ENCODE results near the gene MAGEA9. TPM values are rescaled to one million over a fixed set of nuclear protein-coding genes. Genes with fewer than 3 reads are reported as not detected.
"Not testable (repeated sequence)": the region's sequence is repeated elsewhere in the genome, so short reads cannot be mapped to it uniquely, and the experiment has no call there.

The MAGEA9 gene
- total RNA-seq, 1 donor from 2014 or later, result not detected

DNA sequence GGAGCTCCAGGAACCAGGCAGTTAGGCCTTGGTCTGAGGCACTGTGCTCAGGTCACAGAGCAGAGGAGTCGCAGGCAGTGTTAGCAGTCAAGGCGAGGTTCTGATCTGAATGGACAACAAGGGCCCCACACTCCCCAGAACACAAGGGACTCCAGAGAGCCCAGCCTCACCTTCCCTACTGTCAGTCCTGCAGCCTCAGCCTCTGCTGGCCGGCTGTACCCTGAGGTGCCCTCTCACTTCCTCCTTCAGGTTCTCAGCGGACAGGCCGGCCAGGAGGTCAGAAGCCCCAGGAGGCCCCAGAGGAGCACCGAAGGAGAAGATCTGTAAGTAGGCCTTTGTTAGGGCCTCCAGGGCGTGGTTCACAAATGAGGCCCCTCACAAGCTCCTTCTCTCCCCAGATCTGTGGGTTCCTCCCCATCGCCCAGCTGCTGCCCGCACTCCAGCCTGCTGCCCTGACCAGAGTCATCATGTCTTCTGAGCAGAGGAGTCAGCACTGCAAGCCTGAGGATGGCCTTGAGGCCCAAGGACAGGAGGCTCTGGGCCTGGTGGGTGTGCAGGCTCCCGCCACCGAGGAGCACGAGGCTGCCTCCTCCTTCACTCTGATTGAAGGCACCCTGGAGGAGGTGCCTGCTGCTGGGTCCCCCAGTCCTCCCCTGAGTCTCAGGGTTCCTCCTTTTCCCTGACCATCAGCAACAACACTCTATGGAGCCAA is 26.2 kb downstream of the MAGEA9 start:
- no peak for DNase-seq (ENCODE audit: low read depth)

- no peak for DNase-seq (ENCODE audit: low read depth)
These were observed 36.9 kb downstream of the MAGEA9 start for GRCh38 chrX:149818652-149819051.

- no peak for DNase-seq (ENCODE audit: low read depth)
These were observed 37.6 kb downstream of the MAGEA9 start for GRCh38 chrX:149819371-149819770.

DNA sequence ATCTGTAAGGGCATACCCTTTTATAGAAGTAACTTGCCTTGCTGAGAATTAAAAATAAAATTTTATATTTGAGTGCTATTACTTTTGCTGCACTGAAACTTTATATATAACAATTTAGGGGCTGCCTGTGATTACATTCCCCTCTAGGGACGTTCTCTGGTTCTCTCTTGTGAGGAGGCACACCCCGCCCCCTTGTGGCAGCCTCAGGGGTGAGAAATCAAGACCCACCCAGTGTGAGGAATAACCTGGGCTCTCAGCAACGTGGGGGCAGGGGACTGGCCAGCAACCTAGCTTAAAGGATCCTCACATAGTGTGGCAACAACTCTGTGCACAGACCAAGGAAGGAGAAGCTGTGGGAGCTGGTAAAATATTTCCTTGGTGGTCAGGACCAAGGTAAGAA is 43.7 kb downstream of the MAGEA9 start:
- no peak for DNase-seq (ENCODE audit: low read depth)

- DNase-seq (ENCODE audit: low read depth), result no peak
These were observed 45.5 kb downstream of the MAGEA9 start for GRCh38 chrX:149827254-149827653.

- DNase-seq (ENCODE audit: low read depth), result peak; percentile 78
These were observed 48.0 kb downstream of the MAGEA9 start for GRCh38 chrX:149829751-149830191.

GRCh38 chrX:149830192-149830873 is 48.6 kb downstream of the MAGEA9 start:
- peak; percentile 12 for DNase-seq (ENCODE audit: low read depth)

GRCh38 chrX:149831473-149831872 is 49.7 kb downstream of the MAGEA9 start:
- DNase-seq (ENCODE audit: low read depth), result no peak

DNA sequence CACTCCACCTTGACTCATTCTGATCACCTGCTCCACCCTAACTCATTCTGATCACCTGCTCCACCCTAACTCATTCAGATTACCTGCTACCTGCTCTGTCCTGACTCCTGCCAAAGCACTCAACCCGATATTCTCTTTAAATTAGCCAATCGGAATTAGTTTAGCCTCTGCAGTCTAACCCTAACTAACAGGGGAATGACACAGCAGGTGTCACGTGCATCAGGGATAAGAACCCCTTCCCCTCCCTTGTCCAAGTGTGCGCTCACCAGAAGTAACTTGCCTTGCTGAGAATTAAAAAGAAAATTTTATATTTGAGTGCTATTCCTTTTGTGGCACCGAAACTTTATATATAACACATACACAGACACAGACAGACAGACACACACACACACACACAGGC is 55.0 kb downstream of the MAGEA9 start:
- not testable (repeated sequence) for DNase-seq (ENCODE audit: low read depth)

GRCh38 chrX:149837167-149837566 is 55.4 kb downstream of the MAGEA9 start:
- no peak for DNase-seq (ENCODE audit: low read depth)

Other genes with a start within 250 kb of the MAGEA9 start
- 15.6 and 15.8 TPM in 2 replicates for gene EOLA1, start 240.9 kb upstream of the MAGEA9 start, total RNA-seq
- not detected in 2 replicates for gene HSFX3, start 232.0 kb upstream of the MAGEA9 start, total RNA-seq
- not detected in 2 replicates for gene MAGEA9B, start 194.5 kb upstream of the MAGEA9 start, total RNA-seq
- not detected in 2 replicates for gene HSFX2, start 186.6 kb upstream of the MAGEA9 start, total RNA-seq
- gene TMEM185A, start 150.1 kb upstream of the MAGEA9 start, total RNA-seq, result 25.7 and 31.7 TPM in 2 replicates
- not detected in 2 replicates for gene MAGEA11, start 69.9 kb upstream of the MAGEA9 start, total RNA-seq
- gene HSFX1, start 7.9 kb upstream of the MAGEA9 start, total RNA-seq, result 0.35 and 2.2 TPM in 2 replicates
- gene MAGEA8, start 99.3 kb downstream of the MAGEA9 start, total RNA-seq, result not detected in 2 replicates
- gene HSFX4, start 147.6 kb downstream of the MAGEA9 start, total RNA-seq, result not detected in 2 replicates
- gene EOLA2, start 156.6 kb downstream of the MAGEA9 start, total RNA-seq, result 12.5 and 14.4 TPM in 2 replicates